Fibroblast of gingiva (primary cell): ENCODE data around the gene CEP55.

Experiments used
- DNase-seq: peaks from one replicate; pipeline ENCODE4 v3.0.0-alpha.2; 2011; ENCODE audit warnings: low read depth

The CEP55 gene

GRCh38 chr10:93469454-93469853 lies 27.0 kb upstream of the CEP55 start:
- peak; percentile 69 for DNase-seq

DNA sequence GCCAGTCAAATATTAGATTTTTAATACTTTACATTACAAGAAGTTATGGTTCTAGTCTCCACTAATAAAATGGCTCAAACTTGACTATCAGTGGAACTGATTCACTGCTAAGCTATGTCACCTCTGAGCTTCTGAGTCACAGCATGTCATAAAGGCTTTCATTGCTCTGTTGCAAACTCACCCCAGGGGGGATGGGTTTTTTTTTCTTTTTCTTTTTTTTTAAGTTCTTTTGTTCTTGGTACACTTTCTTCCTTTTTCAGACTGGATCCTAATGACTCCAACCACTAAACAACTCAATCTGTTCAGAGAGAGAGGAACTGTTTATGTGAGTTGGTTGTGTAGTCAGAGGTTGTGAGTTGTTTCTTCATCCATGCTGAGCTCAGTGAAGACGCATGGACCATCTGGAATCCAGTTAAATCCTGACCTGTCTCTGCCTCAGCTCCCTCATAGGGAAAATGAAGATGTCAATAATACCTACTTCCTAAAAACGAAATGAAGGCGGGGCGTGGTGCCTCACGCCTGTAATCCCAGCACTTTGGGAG lies 25.2 kb upstream of the CEP55 start:
- peak; percentile 96 for DNase-seq

- DNase-seq: no peak
Observed at GRCh38 chr10:93473161-93473560, 23.3 kb upstream of the CEP55 start.

DNA sequence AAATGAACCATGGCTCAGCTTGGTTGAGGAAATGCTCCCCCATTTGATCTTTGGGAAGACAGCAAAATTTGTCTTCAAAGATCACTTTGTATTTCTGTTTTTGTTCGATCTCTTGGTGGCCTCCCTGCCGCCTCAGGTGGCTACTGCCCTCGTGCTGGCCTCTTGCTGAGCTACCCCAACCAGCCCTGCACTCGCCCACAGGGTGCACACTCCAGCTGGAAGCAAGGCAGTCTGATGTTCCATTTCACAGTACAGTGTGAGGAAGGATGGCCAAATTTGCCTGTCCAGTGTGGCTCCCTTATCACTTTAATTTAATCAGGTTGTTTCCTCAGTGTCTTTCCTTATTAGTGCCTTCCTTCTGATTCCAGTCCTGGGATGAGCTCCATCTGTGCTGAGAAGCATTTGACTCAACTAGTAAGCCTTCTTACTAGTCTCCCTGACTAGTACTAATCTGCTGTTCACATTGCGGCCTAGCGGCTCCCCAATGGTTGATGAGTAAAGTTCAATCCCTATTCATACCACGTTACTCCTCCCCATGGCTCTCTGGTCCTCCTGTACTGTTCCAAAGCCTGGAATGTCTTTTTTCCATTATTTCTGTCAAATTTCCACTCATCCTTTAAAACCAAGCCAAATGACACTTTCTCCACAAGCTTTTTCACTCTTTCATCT lies 22.5 kb upstream of the CEP55 start:
- DNase-seq: no peak

- DNase-seq: no peak
Observed at GRCh38 chr10:93475227-93475626, 21.2 kb upstream of the CEP55 start.

DNA sequence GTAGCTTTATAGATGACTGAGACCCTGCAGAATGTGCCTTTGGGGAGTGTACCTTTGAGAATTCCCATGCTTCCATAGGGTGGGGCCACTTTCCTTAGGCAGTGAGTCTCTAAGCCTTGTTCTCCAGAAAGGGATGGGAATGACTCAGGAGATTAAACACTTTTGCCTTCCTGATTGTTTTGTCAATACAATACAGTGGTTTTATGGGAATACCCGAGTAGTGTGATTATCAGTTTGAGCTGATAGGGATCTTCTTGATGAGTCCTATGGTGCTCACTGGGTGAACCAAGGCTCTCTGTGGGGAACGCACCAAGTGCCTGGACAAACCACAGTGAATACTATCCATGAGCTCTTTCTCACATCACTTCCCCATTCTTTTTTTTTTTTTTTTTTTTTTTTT lies 20.5 kb upstream of the CEP55 start:
- no peak for DNase-seq

- DNase-seq: peak; percentile 30
Observed at GRCh38 chr10:93476756-93477155, 19.7 kb upstream of the CEP55 start.

DNA sequence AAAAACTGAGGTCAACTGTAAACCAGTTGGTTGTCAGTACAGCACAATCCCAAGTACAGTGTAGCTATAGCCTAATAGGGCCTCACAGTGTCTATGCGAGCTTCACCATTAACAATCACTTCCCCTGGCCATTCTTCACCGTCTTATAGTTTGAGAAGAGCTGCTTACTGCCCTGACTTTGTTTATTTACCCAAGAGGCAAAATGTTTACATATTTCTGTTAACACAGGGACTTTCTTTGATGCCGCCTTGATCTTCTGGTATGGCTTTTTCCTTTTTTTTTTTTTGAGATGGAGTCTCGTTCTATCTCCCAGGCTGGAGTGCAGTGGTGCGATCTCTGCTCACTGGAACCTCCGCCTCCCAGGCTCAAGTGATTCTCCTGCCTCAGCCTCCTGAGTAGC lies 17.5 kb upstream of the CEP55 start:
- no peak for DNase-seq

- DNase-seq: no peak
Observed at GRCh38 chr10:93481637-93482144, 14.7 kb upstream of the CEP55 start.

- peak; percentile 87 for DNase-seq
Observed at GRCh38 chr10:93482145-93482834, 14.1 kb upstream of the CEP55 start, which contains the start of gene MYOF. Gene MYOF (minus strand): TSS chr10:93482334. CDS start chr10:93482194, 140 bp downstream.

DNA sequence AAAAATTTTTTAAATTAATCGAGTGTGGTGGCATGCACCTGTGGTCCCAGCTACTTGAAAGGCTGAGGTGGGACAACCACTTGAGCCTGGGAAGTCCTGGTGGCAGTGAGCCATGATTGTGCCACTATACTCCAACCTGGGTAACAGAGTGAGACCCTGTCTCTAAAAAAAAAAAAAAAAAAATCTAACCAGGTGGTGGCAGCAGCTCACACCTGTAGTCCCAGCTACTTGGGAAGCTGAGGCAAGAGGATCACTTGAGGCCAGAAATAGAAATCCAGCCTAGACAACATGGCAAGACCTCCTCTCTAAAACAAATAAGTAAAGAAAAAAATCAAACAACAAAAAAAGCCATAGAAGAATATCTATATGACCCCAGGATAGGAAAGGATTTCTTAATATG lies 10.7 kb upstream of the CEP55 start:
- no peak for DNase-seq

GRCh38 chr10:93488956-93489528 lies 7.4 kb upstream of the CEP55 start:
- peak; percentile 44 for DNase-seq

GRCh38 chr10:93491602-93492121 lies 4.8 kb upstream of the CEP55 start:
- no peak for DNase-seq

GRCh38 chr10:93493162-93493561 lies 3.2 kb upstream of the CEP55 start:
- no peak for DNase-seq

GRCh38 chr10:93494494-93494893 lies 1.9 kb upstream of the CEP55 start:
- DNase-seq: no peak

GRCh38 chr10:93495654-93496321 lies 624 bp upstream of the CEP55 start:
- no peak for DNase-seq

DNA sequence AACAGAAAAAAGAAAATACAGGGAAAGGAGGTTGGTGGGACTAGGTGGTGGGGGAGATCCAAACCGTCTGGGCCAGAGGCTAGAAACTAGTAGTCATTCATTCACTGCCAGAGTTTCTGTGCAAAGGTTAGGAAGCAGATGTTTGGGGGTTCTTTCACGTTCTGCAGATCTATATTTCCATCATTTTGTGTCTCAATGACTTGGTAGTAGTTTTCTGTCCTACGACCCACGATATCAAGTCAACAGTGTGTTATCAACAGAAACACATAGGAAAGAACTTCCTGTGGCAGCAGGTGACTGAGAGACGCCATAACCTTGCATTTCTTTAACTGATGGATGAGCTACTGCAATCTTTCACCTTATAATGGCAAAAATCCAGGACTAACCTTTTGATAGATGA lies 1.8 kb downstream of the CEP55 start:
- no peak for DNase-seq

DNA sequence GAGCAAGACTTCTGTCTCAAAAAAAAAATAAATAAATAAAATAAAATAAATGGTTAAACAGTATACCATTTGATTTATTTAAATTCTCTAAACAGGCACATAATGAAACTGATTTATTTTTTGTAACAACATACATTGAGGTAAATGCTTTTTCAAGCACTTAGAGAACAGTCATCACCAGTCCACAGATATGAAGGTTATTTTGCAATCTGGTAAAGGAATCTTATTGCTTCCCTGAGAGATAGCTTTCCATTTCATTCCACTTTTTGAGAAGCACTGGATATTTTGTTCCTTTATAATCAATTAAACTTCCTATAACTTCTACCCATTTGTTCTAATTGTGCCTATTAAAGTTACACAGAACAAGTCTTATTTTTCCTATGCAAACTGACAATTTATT lies 5.2 kb downstream of the CEP55 start:
- no peak for DNase-seq

DNA sequence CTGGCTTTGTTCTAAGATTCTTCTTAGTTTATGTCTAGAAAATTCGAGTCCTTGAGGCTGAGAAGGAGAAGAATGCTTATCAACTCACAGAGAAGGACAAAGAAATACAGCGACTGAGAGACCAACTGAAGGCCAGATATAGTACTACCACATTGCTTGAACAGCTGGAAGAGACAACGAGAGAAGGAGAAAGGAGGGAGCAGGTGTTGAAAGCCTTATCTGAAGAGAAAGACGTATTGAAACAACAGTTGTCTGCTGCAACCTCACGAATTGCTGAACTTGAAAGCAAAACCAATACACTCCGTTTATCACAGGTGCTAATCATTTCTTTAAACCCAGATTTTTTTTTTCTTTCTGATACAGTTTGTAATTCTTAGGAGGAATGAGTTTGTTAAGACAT lies 6.7 kb downstream of the CEP55 start:
- no peak for DNase-seq

DNA sequence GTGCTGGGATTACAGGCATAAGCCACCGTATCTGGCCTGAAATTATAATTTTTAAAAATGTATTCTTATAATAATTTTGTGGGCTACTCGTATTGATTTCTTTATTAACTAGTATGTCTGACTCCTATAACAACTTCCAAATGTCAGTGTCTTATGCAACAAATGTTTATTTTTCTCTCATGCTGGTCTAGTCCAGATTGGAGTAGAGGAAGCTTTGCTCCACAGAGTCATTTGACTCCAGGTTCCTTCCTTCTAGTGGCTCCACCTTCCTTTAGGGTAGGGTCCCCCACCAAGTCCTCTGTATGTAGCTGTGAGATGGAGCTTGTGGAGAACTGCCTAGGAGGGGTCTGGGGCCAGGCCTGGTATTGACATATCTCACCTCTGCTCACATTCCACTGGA lies 8.7 kb downstream of the CEP55 start:
- DNase-seq: no peak

- no peak for DNase-seq
Observed at GRCh38 chr10:93509816-93510215, 13.4 kb downstream of the CEP55 start.

DNA sequence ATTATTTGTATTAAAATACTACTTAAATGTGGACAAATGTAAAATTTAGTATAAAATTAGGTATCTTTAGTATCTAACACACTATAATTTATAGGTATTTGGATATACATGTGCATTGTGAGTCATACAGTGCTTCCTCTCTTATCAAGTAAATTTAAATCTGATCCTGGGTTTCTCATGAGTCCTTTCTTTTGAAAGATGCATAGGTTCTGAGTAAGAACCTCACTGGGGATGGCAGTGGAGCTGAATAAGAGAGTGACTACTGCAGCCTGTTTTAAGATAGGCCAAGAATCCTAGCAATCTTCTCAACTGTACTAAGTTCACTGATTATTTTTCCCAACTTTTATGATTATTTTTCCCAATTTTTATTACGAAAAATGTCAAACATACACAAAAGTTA lies 16.2 kb downstream of the CEP55 start:
- no peak for DNase-seq
